HG02623 (cell line): ENCODE results near the gene DCAF7.
A peak's percentile ranks its signal among the peaks of the same experiment; 100 is the strongest.

Experiments
- ATAC-seq: cut with Tn5 transposase; IDR thresholded peaks from one replicate; pipeline ENCODE4 v1.9.1; 2021; ENCODE audit warnings: moderate library complexity; ENCODE audit not compliant: unreplicated experiment

DCAF7 gene

DNA sequence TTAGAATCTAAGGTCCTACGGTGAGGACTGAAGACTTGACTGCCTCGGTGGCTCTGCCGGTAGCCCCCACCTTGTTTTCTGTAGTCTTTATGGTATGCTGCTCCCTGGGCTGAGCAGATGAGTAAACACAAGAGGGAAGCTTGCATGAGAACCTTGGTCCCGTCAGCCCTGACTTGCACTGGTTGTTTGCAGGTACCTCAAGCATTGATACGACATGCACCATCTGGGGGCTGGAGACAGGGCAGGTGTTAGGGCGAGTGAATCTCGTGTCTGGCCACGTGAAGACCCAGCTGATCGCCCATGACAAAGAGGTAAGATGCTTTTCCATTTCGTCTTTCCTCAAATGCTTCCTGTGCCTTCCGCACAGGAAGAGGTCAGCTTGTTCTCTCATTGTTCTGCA lies 29.4 kb downstream of the DCAF7 start:
- no peak for ATAC-seq

GRCh38 chr17:63587770-63588169 lies 37.5 kb downstream of the DCAF7 start:
- no peak for ATAC-seq

GRCh38 chr17:63588797-63589196 lies 38.5 kb downstream of the DCAF7 start:
- ATAC-seq = no peak

GRCh38 chr17:63589646-63590045 lies 39.4 kb downstream of the DCAF7 start:
- no peak for ATAC-seq

DNA sequence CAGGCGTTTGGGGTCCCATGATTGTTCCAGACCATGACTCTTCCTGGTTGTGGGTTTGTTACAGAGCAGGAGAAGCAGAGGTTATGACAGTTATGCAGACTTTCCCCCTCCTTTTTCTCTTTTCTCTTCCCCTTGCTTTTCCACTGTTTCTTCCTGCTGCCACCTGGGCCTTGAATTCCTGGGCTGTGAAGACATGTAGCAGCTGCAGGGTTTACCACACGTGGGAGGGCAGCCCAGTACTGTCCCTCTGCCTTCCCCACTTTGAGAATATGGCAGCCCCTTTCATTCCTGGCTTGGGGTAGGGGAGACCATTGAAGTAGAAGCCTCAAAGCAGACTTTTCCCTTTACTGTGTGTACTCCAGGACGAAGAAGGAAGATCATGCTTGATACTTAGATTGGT lies 42.5 kb downstream of the DCAF7 start:
- no peak for ATAC-seq

DNA sequence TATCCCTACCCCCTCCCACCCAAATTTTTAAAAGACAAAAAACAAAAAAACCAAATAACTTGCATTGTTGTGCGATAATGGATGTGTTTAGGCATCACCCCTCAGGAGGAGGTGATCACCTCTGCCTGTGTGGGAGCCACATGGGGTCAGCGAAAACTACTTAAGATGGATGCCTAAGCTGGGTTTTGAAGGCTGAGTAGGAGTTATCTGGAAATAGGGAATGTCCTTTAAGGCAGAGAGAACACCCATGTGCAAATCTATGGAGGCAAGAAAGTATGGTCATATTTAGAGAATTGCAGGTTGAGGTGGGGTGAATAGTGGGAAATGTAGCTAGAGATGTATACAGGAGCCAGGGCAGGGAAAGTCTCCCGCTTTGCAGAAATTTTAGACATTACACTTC lies 44.9 kb downstream of the DCAF7 start:
- ATAC-seq = no peak

DNA sequence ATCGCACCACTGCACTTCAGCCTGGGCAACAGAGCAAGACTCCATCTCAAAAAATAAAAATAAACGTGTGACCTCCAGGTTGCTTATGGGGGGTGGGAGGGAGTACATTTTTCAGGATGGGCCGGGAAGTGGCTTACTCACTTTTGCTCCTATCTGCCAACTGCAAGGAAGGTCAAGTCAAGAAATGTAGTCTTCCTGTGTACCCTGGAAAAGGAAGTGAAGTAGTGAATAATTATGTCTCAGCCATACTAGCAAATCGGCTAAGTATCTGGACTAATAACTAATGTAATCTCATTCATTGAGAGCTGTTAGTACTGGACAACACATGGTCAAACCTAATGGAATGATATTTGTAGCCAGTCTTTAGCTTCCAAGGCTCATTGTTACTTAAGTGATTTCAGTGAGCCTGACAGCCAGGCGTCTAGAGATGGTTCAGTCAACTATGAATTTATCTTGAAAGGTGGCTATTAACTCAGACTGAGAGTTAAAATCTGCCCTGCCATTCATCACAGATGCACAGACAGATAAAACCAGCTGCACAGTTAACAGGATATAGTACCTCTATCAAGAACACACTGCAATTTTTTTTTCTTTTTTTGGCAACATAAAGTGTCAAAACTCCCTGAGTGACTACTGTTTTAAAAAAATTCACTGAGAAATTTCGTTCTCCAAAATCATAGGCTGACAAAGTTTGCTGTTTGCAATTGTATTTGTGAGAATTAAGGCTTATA lies 46.7 kb downstream of the DCAF7 start:
- ATAC-seq = no peak

- no peak for ATAC-seq
Measured at GRCh38 chr17:63598281-63598680, 48.0 kb downstream of the DCAF7 start.

GRCh38 chr17:63600569-63601438 lies 50.5 kb downstream of the DCAF7 start, which contains the start of gene TACO1:
Gene TACO1, plus strand, starts transcription at chr17:63600895. Its CDS starts 189 bp downstream, at chr17:63601084.
- ATAC-seq = peak; percentile 91

DNA sequence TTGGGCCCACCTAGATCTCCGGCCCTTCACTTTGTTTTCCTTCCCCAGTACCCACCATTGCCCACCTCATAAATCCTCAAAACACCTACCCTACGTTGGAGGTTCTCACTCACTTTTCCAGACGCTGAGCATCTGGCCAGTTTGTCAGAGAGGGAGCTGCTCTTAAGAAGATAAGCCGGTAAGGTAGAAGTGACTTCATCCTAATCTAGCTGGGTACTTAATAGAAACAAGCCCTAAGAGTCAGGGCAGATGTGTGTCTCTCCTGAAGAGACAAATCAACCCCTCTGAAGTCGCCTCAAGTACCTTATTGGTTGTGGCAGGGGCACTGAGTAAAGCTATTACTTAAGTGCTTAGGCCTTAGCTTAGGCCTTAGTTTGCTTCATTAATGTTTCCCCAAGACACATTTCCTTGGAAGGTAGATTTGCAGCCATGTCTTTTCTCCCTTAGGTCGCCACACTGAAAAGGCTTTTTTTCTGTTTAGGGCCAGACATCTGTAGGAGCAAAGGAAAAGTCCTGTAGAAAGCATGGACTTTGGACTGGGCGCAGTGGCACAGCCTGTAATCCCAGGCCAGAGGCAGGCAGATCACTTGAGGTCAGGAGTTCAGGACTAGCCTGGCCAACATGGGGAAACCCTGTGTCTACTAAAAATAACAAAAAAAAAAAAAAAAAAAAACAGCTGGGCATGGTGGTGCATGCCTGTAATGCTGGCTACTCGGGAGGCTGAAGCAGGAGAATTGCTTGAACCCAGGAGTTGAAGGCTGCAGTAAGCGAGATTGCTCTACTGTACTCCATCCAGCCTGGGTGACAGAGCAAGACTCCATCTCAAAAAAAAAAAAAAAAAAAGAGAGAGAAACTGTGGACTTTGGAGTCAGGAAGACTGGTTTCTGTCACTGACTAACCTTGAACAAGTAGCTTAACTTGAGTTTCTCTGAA lies 51.4 kb downstream of the DCAF7 start:
- no peak for ATAC-seq

DNA sequence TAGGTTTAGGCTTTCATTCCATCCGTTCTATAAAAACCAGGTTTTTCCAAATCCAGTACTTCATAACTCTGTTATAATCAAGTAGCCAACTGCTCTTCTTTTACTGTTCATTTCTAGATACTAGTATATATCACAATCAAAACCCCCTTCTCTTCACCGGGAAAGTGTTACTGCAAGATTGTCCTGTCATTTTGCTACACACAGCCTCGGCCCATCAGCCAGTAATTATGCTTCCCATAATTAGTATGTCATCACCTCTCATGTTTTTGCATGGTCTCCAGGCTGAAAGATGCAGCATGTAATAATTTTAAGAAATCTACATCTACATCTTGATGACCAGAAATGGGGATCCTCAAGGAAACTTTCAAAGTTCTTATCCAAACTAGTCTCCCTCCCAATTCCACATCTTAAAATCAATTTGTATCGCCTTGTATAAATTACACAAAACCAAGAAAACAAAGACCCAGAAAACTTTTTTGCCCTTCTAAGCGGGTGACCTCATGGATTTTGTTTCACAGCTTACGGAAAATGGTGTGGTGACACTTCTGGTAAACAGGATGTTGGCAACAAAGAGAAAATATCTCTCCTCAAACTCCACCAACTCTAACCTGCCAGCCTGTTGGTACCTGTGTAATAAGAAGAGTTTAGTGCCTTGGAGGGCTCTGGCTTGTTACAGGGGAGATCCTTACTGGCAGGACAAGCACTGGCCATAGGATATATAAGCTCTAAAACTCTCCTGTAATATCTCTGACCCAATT lies 59.7 kb downstream of the DCAF7 start:
- no peak for ATAC-seq

GRCh38 chr17:63610854-63611253 lies 60.6 kb downstream of the DCAF7 start:
- ATAC-seq = no peak

DNA sequence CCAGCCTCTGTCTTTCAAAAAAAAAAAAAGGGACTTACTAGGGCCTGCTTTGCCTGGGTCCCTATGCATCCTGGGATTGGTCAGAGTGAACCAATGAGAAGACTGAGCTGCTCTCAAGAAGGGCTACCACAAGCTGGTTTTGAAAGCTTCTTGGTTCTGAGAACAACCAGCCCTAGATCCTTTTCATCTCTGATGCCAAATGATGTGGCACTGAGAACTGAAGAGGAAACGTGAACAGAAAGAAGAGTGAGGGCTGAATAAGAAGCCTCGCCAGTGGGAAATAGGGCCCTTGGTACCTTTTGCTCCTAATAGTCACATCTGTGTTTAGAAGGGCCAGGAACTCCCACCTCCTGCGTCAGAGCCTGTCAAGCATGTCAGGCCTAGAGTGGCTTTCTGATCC lies 61.1 kb downstream of the DCAF7 start:
- no peak for ATAC-seq

DNA sequence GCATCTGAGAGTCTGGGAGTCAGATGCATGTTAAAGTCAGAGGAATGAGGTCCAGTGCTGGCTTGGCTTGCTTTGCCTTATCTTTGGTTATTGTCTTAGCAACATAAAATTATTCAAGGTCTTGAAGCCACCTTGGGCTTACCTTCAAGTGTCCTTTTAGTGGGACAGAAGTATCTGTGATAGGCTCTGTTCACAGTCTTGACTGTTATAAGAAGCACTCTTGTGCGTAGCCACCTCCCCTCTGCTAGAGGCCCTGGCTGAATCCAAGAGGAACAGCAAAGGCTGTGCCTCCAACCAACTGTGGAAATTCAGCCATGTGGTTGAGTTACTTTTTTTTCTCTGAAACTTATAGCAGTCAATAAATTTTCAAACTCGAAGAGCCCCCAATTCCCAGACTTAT lies 63.4 kb downstream of the DCAF7 start:
- no peak for ATAC-seq

GRCh38 chr17:63621229-63621683 lies 71.0 kb downstream of the DCAF7 start:
- ATAC-seq = no peak

GRCh38 chr17:63621684-63622573 lies 71.7 kb downstream of the DCAF7 start, which contains the start of gene MAP3K3:
Gene MAP3K3, plus strand, starts transcription at chr17:63622417. Its CDS starts 343 bp downstream, at chr17:63622760.
- ATAC-seq = peak; percentile 89

DNA sequence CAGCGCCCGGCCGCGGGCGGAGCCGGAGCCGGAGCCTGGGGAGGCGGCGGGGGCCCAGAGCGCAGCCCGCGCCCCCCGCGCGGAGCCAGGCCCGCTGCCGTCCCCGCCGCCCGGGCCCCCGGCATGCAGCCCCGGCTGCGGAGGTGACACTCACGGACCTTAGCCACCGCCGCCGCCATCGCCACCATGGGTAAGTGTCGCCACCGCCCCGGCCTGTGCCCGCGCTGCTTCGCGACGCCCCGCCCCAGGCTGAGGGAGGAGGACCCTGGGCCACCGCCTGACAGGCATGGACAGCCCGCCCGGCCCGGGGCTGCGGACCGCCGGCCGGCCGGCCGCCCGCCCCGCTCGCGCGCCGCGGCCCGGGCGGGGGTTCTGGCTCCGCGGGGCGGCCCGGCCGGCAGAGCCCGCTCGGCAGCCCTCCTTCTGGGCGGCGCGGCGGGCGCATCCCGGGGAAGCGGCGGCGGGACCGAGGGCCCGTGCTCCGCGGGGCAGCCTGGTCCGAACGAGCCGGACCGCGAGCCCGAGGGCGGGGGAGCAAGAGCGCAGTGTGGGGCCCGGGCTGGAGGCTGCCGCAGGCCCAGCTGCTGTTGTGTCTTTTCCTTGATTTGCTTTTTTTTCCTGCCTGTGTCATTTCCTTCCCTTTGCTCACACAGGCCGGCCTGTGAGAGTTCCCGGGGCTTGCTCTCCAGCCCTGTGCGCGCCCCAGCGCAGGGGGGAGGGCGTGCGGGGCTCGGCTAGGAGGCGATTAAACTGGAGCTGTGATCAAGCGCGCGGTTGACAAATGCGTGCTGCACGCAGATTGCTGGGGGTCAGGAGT lies 72.5 kb downstream of the DCAF7 start:
- peak; percentile 17 for ATAC-seq
